ENCODE results near the gene PITHD1.
"Not testable (repeated sequence)": the region's sequence is repeated elsewhere in the genome, so short reads cannot be mapped to it uniquely, and the experiment has no call there.

The PITHD1 gene

GRCh38 chr1:23825762-23826522 lies 47.7 kb downstream of the PITHD1 start:
- no peak for DNase-seq (ENCODE audit: low read depth in 2 of 2)

- DNase-seq (ENCODE audit: low read depth in 2 of 2), result not testable (repeated sequence)
Measured at GRCh38 chr1:23826590-23826989, 48.4 kb downstream of the PITHD1 start.

GRCh38 chr1:23827717-23828116 lies 49.5 kb downstream of the PITHD1 start:
- DNase-seq (ENCODE audit: low read depth in 2 of 2), result no peak

GRCh38 chr1:23834156-23834555 lies 55.9 kb downstream of the PITHD1 start:
- not testable (repeated sequence) for DNase-seq (ENCODE audit: low read depth in 2 of 2)

GRCh38 chr1:23836037-23836436 lies 57.8 kb downstream of the PITHD1 start:
- no peak for DNase-seq (ENCODE audit: low read depth in 2 of 2)

Measured in stimulated activated CD4-positive, alpha-beta T cell treated with anti-CD3 and anti-CD28 coated beads, Interleukin-4, amount 100 ng/mL, for 48 hours (primary cell).